Chondrocyte (in vitro differentiated cells): ENCODE results near the gene COX19. TPM values are rescaled to one million over a fixed set of nuclear protein-coding genes. Genes with fewer than 3 reads are reported as not detected.

Source experiments
- DNase-seq: peaks from one replicate; pipeline ENCODE4 v3.0.0; 2021; ENCODE audit warnings: mixed read lengths, low spot score
- H3K27ac Mint-ChIP-seq: one replicate; pipeline ENCODE4 v1.8.0; 2021; ENCODE audit warnings: mild to moderate bottlenecking, moderate library complexity, mixed read lengths; ENCODE audit not compliant: unreplicated experiment
- H3K27me3 Mint-ChIP-seq: 2 replicates; pipeline ENCODE4 v1.8.0; 2021; ENCODE audit warnings: low read depth, mixed read lengths
- H3K36me3 Mint-ChIP-seq: 2 replicates; pipeline ENCODE4 v1.8.0; 2021; ENCODE audit warnings: low read depth, mixed read lengths
- H3K4me1 Mint-ChIP-seq: 2 replicates; pipeline ENCODE4 v1.8.0; 2021; ENCODE audit warnings: low read depth, mild to moderate bottlenecking, mixed read lengths
- H3K4me3 Mint-ChIP-seq: one replicate; pipeline ENCODE4 v1.8.0; 2021; ENCODE audit warnings: mild to moderate bottlenecking, moderate library complexity, mixed read lengths; ENCODE audit not compliant: unreplicated experiment
- H3K9me3 Mint-ChIP-seq: 2 replicates; pipeline ENCODE4 v1.8.0; 2021; ENCODE audit warnings: low read depth, mixed read lengths
- total RNA-seq: library from RNA; stranded (reverse); gene quantifications from 3 replicates; pipeline ENCODE4 v1.2.1, GENCODE V29; 2021
- TF ChIP-seq, protein P1 (sequence below): fragments of 200-600 bp; sonication (generic); IDR thresholded peaks from 2 replicates; pipeline ENCODE4 v1.5.0; 2021; ENCODE audit warnings: antibody characterized with exemption, mild to moderate bottlenecking, moderate library complexity

Gene COX19
- total RNA-seq, 1 donor from 2014 or later, result 9.6 TPM

GRCh38 chr7:921071-921461 is 54.3 kb downstream of the COX19 start:
- no peak overlapping the region for H3K4me3 Mint-ChIP-seq
- no peak for DNase-seq
- H3K4me1 Mint-ChIP-seq, result peaks cover 20% of the 10 kb centered on the region
- H3K9me3 Mint-ChIP-seq, result no peaks in the 10 kb centered on the region
- TF ChIP-seq, protein P1, sequence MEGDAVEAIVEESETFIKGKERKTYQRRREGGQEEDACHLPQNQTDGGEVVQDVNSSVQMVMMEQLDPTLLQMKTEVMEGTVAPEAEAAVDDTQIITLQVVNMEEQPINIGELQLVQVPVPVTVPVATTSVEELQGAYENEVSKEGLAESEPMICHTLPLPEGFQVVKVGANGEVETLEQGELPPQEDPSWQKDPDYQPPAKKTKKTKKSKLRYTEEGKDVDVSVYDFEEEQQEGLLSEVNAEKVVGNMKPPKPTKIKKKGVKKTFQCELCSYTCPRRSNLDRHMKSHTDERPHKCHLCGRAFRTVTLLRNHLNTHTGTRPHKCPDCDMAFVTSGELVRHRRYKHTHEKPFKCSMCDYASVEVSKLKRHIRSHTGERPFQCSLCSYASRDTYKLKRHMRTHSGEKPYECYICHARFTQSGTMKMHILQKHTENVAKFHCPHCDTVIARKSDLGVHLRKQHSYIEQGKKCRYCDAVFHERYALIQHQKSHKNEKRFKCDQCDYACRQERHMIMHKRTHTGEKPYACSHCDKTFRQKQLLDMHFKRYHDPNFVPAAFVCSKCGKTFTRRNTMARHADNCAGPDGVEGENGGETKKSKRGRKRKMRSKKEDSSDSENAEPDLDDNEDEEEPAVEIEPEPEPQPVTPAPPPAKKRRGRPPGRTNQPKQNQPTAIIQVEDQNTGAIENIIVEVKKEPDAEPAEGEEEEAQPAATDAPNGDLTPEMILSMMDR, result no peak
- H3K27me3 Mint-ChIP-seq, result no peaks in the 10 kb centered on the region
- no peaks in the 10 kb centered on the region for H3K36me3 Mint-ChIP-seq
- H3K27ac Mint-ChIP-seq, result no peak overlapping the region

DNA sequence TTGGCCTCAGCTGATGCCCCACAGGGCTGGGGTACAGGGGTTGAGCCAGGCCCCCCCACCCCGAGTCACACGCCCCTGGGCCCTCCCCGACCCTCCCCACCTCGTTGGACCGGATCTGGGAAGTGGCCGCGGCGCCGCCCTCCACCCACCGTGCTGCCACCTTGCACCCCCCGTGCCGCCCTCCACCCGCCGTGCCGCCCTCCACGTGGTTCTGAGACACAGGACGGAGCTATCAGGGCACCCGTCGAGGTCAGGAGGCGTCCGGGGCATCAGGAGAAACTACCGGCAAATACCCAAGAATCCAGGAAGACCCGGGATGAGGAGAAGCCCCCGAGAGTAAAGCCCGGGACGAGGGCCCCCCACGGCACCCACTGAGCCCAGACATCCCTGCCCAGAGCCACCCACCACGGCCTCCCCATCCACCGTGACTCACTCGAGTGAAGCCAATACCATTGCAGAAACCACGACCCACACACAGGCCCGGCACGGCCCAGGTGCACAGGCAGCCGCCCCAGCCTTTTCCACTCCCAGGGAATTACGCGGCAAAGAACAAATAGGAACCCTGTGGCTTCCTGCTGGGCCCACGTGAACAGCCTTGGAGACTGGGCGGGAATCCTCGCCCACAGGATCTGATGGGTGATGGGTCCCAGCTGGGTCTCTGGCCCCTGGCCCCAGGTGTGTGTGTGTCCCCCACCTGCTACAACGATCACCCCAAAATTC is 54.8 kb downstream of the COX19 start:
- Mint-ChIP-seq H3K36me3 (no peaks in the 10 kb centered on the region), H3K4me3 (no peak overlapping the region), H3K27me3 (no peaks in the 10 kb centered on the region), H3K27ac (no peak overlapping the region), H3K4me1 (peaks cover 23% of the 10 kb centered on the region), H3K9me3 (no peaks in the 10 kb centered on the region)
- DNase-seq, result peak; percentile 83
- TF ChIP-seq, protein P1, result no peak

DNA sequence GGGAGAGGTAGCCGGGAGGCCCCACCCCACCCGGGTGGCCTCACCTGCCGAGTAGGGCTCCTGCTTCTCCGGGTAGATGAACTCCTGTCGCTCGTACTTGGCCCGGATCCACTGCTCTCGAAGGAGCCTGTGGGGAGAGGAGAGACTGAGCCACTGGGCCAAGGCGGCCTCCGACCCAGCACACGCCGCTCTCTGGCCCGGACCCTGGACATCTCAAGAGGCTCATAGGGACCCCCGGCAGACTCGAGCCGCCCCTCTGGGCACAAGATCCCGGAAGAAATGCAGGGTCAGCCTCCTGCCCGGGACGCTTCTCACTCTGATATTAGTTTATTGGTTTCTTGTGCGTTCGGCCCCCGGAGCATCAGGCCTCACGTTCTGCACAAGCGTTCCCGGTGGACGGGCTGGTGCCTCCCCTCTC is 55.4 kb downstream of the COX19 start:
- no peak overlapping the region for H3K4me3 Mint-ChIP-seq
- TF ChIP-seq, protein P1, result no peak

GRCh38 chr7:919114-919442 is 56.3 kb downstream of the COX19 start:
- Mint-ChIP-seq H3K27me3 (no peaks in the 10 kb centered on the region), H3K27ac (no peak overlapping the region), H3K36me3 (no peaks in the 10 kb centered on the region), H3K4me1 (peaks cover 15% of the 10 kb centered on the region), H3K9me3 (no peaks in the 10 kb centered on the region), H3K4me3 (no peak overlapping the region)
- TF ChIP-seq, protein P1, result no peak
- peak; percentile 75 for DNase-seq

More for the DNA sequence above, 55.4 kb downstream of the COX19 start:
- peak; percentile 78 for DNase-seq
- Mint-ChIP-seq H3K27ac (no peak overlapping the region), H3K27me3 (no peaks in the 10 kb centered on the region), H3K4me1 (peaks cover 22% of the 10 kb centered on the region), H3K36me3 (no peaks in the 10 kb centered on the region), H3K9me3 (no peaks in the 10 kb centered on the region)

DNA sequence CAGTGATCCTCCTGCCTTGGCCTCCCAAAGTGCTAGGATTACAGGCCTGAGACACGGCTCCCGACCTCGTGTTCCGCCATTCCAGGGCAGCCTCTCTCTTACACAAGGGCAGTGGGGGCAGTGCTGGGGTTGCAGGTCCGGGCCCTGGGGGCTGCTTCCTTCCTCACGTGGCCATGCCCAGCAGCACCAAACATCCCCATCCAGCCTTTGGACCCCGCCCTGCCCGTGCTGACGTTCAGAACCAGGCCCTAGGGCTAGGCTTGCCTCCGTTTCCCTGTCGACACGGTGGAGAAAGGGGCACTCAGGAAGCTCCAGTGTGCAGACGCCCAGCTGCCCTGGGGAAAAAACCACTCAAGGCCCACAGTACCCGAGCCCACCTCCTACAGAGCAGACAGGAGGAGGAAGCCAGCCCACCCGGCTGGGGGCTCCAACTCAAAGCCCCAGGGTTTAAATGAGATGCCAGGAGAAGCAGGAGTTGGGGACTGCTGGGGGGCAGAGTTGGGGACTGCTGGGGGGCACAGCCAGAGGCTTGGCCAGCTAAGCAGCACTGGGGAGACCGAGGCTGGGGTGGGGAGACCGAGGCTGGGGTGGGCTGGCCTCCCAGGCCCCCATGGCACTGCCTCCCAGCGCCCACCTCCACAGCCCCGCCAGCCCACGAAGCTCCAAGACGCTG is 56.8 kb downstream of the COX19 start:
- peak; percentile 68 for DNase-seq

More for the DNA sequence above, 56.8 kb downstream of the COX19 start:
- no peaks in the 10 kb centered on the region for H3K9me3 Mint-ChIP-seq
- TF ChIP-seq, protein P1, result no peak
- no peaks in the 10 kb centered on the region for H3K27me3 Mint-ChIP-seq
- no peak overlapping the region for H3K4me3 Mint-ChIP-seq
- H3K27ac Mint-ChIP-seq, result no peak overlapping the region
- no peaks in the 10 kb centered on the region for H3K36me3 Mint-ChIP-seq
- peaks cover 15% of the 10 kb centered on the region for H3K4me1 Mint-ChIP-seq
